ENCODE measurements around the gene TET1. TPM values are rescaled to one million over a fixed set of nuclear protein-coding genes. Genes with fewer than 3 reads are reported as not detected.

TET1 gene
- total and polyA plus RNA-seq, 2 of the 13 experiments (the other 11 are each of a cell fraction or from before 2014, with no cell fraction given), result 6.9 to 7.3 TPM

DNA sequence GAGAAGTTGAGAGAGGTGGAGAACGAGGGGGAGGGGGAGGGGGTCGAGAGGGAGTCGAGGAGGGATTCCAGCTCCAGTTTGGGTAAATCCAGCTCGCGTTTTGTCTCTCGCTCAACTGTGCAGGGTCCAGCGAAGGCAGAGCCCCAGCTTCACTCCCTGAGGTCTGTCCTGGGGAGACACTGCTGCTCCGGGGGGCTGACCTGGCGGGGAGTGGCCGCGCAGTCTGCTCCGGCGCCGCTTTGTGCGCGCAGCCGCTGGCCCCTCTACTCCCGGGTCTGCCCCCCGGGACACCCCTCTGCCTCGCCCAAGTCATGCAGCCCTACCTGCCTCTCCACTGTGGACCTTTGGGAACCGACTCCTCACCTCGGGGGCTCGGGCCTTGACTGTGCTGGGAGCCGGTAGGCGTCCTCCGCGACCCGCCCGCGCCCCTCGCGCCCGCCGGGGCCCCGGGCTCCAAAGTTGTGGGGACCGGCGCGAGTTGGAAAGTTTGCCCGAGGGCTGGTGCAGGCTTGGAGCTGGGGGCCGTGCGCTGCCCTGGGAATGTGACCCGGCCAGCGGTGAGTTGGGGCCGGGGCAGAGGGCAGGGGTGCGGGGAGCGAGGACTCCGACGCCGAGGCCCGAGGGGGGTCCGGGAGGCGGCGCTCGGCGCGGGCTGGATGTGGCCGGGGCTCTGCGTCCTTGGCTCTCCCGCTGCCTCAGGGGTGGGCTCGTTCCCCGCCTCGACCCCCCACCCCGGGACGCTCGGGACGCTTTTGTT, at the start of gene TET1 (continued):
- no peak for TF ChIP-seq CC2D1A (CRISPR knock-in tag; IDR thresholded peaks at IDR 0.05)
- no peak for TF ChIP-seq ZIK1 (CRISPR knock-in tag; IDR thresholded peaks at IDR 0.05; ENCODE audit: borderline replicate concordance, low read depth)
- TF ChIP-seq ZNF672 (CRISPR knock-in tag; IDR thresholded peaks at IDR 0.05), result no peak
- no peak for TF ChIP-seq MZF1 (CRISPR knock-in tag; IDR thresholded peaks at IDR 0.05; ENCODE audit: borderline replicate concordance)
- peak; percentile 70; the same call in 1 of the 2 replicates for TF ChIP-seq TARDBP (CRISPR knock-in tag; IDR thresholded peaks at IDR 0.05)
- TF ChIP-seq PHF8 (CRISPR knock-in tag; IDR thresholded peaks at IDR 0.05), result peak; percentile 87
- no peak for TF ChIP-seq ZSCAN30 (CRISPR knock-in tag; IDR thresholded peaks at IDR 0.05)
- no peak for TF ChIP-seq MTA3 (CRISPR knock-in tag; IDR thresholded peaks at IDR 0.05)
- no peak; the same call in 1 of the 2 replicates for TF ChIP-seq ZFP82 (CRISPR knock-in tag; IDR thresholded peaks at IDR 0.05; ENCODE audit: borderline replicate concordance)
- no peak; the same call in 1 of the 2 replicates for TF ChIP-seq ETV5 (CRISPR knock-in tag; IDR thresholded peaks at IDR 0.05; ENCODE audit: borderline replicate concordance)
- TF ChIP-seq ZNF335 (CRISPR knock-in tag; IDR thresholded peaks at IDR 0.05), result peak; percentile 50; the same call in 1 of the 2 replicates
- TF ChIP-seq SYNCRIP (IDR thresholded peaks at IDR 0.05; ENCODE audit: insufficient read depth, low read depth, low read length), result no peak
- 0 out of 2 replicates have a peak, but pooled peaks have one; percentile 60 for TF ChIP-seq ZNF44 (CRISPR knock-in tag; IDR thresholded peaks at IDR 0.05)
- no peak for TF ChIP-seq PAWR (CRISPR knock-in tag; IDR thresholded peaks at IDR 0.05; ENCODE audit: borderline replicate concordance)
- no peak for TF ChIP-seq ZBTB49 (CRISPR knock-in tag; IDR thresholded peaks at IDR 0.05; ENCODE audit: borderline replicate concordance)
- TF ChIP-seq PRDM10 (CRISPR knock-in tag; IDR thresholded peaks at IDR 0.05; ENCODE audit: low read depth), result no peak
- TF ChIP-seq, protein P1, sequence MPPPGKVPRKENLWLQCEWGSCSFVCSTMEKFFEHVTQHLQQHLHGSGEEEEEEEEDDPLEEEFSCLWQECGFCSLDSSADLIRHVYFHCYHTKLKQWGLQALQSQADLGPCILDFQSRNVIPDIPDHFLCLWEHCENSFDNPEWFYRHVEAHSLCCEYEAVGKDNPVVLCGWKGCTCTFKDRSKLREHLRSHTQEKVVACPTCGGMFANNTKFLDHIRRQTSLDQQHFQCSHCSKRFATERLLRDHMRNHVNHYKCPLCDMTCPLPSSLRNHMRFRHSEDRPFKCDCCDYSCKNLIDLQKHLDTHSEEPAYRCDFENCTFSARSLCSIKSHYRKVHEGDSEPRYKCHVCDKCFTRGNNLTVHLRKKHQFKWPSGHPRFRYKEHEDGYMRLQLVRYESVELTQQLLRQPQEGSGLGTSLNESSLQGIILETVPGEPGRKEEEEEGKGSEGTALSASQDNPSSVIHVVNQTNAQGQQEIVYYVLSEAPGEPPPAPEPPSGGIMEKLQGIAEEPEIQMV (CRISPR knock-in tag; IDR thresholded peaks at IDR 0.05; ENCODE audit: low read depth), result no peak
- no peak; the same call in 1 of the 2 replicates for TF ChIP-seq WIZ (CRISPR knock-in tag; IDR thresholded peaks at IDR 0.05)
- peak; percentile 82; the same call in 1 of the 2 replicates for TF ChIP-seq GLI4 (CRISPR knock-in tag; IDR thresholded peaks at IDR 0.05; ENCODE audit: borderline replicate concordance)
- TF ChIP-seq DNMT3B (CRISPR knock-in tag; conservative IDR thresholded peaks at IDR 0.05), result no peak
- no peak for TF ChIP-seq TCF7 (IDR thresholded peaks at IDR 0.05; ENCODE audit: low read depth)
- TF ChIP-seq ZNF235 (CRISPR knock-in tag; IDR thresholded peaks at IDR 0.05; ENCODE audit: borderline replicate concordance), result no peak
- no peak for TF ChIP-seq NR2F2 (IDR thresholded peaks at IDR 0.05; ENCODE audit: borderline replicate concordance, low read depth)

Data from HepG2 (cell line).